Measurements from ENCODE around the gene SSX2IP. TPM values are rescaled to one million over a fixed set of nuclear protein-coding genes. Genes with fewer than 3 reads are reported as not detected.

Gene SSX2IP
- total RNA-seq, 6 donors from 2014 or later, result 2.1 to 15.0 (median 5.4) TPM

- TF ChIP-seq CTCF (IDR thresholded peaks at IDR 0.05), result no peak
- TF ChIP-seq POLR2AphosphoS5 (IDR thresholded peaks at IDR 0.05), result no peak
- TF ChIP-seq POLR2A (IDR thresholded peaks at IDR 0.05), result no peak
- no peak for TF ChIP-seq EP300 (IDR thresholded peaks at IDR 0.05)
- H3K4me1 ChIP-seq, result no peaks in the 10 kb centered on the region
- no peaks in the 10 kb centered on the region for H3K36me3 ChIP-seq
- WGBS, 2 donors, result 28 to 38% methylated on average over 2 of the region's 2 CpGs
- H3K9me3 ChIP-seq, result no peaks in the 10 kb centered on the region
- DNase-seq (no peak), ATAC-seq (ENCODE audit: low FRiP score in 2 of 2) (no peak)
- no peak overlapping the region for H3K4me3 ChIP-seq
- H3K27ac ChIP-seq, result no peak overlapping the region
- no peaks in the 10 kb centered on the region for H3K27me3 ChIP-seq
These were observed 13.2 kb upstream of the SSX2IP start for GRCh38 chr1:84703431-84703830.

- Histone ChIP-seq H3K9me3 (no peaks in the 10 kb centered on the region), H3K4me1 (no peaks in the 10 kb centered on the region), H3K27me3 (no peaks in the 10 kb centered on the region), H3K36me3 (no peaks in the 10 kb centered on the region), H3K4me3 (no peak overlapping the region), H3K27ac (no peak overlapping the region)
- ATAC-seq (ENCODE audit: low FRiP score in 2 of 2) (no peak), DNase-seq (no peak)
- TF ChIP-seq POLR2A (IDR thresholded peaks at IDR 0.05), result no peak
- TF ChIP-seq POLR2AphosphoS5 (IDR thresholded peaks at IDR 0.05), result no peak
- TF ChIP-seq CTCF (IDR thresholded peaks at IDR 0.05), result no peak
- no peak for TF ChIP-seq EP300 (IDR thresholded peaks at IDR 0.05)
- WGBS, 2 donors, result 91 to 96% methylated on average over 1 of the region's 1 CpG
These were observed 11.9 kb upstream of the SSX2IP start for GRCh38 chr1:84702143-84702542.

- no peak overlapping the region for H3K27ac ChIP-seq
- 33 to 50% methylated on average over 5 of the region's 5 CpGs for WGBS, 2 donors
- H3K4me1 ChIP-seq, result no peaks in the 10 kb centered on the region
- no peaks in the 10 kb centered on the region for H3K27me3 ChIP-seq
- ATAC-seq (ENCODE audit: low FRiP score in 2 of 2) (no peak), DNase-seq (no peak)
- no peak overlapping the region for H3K4me3 ChIP-seq
- no peak for TF ChIP-seq CTCF (IDR thresholded peaks at IDR 0.05)
- no peak for TF ChIP-seq POLR2A (IDR thresholded peaks at IDR 0.05)
- TF ChIP-seq POLR2AphosphoS5 (IDR thresholded peaks at IDR 0.05), result no peak
- TF ChIP-seq EP300 (IDR thresholded peaks at IDR 0.05), result no peak
- H3K9me3 ChIP-seq, result no peaks in the 10 kb centered on the region
- H3K36me3 ChIP-seq, result no peaks in the 10 kb centered on the region
These were observed 11.1 kb upstream of the SSX2IP start for GRCh38 chr1:84701376-84701775.

GRCh38 chr1:84700070-84700469 lies 9.8 kb upstream of the SSX2IP start:
- DNase-seq, result no peak
- H3K36me3 ChIP-seq, result no peaks in the 10 kb centered on the region
- WGBS, 2 donors, result 53 to 69% methylated on average over 1 of the region's 1 CpG
- no peaks in the 10 kb centered on the region for H3K27me3 ChIP-seq
- H3K9me3 ChIP-seq, result no peaks in the 10 kb centered on the region
- H3K4me3 ChIP-seq, result no peak overlapping the region
- peak in 1 of 2 donors; percentile 34 for ATAC-seq (ENCODE audit: low FRiP score in 2 of 2)
- no peak overlapping the region for H3K27ac ChIP-seq
- TF ChIP-seq POLR2A (IDR thresholded peaks at IDR 0.05) (no peak), EP300 (IDR thresholded peaks at IDR 0.05) (no peak), POLR2AphosphoS5 (IDR thresholded peaks at IDR 0.05) (no peak), CTCF (IDR thresholded peaks at IDR 0.05) (no peak)
- no peaks in the 10 kb centered on the region for H3K4me1 ChIP-seq

Measured in upper lobe of left lung (tissue), 6 donors.